DND-41 (cell line): ENCODE measurements around the gene CASP9.

Experiments
- ATAC-seq: fragments of 200-7000 bp; cut with Tn5 transposase; 3 replicates; pipeline ENCODE4 v1.9.1; 2021; ENCODE audit warnings: low read depth; ENCODE audit not compliant: insufficient read depth
- DNase-seq: peaks from one replicate; pipeline ENCODE4 v3.0.0-alpha.2; 2020
- H2AFZ ChIP-seq: 2 replicates; pipeline ENCODE4 v1.6.0; 2012; ENCODE audit warnings: low read depth, low read length
- H3K27ac ChIP-seq: 2 replicates; pipeline ENCODE4 v1.5.1; 2012; ENCODE audit warnings: low read length, inconsistent platforms
- H3K27me3 ChIP-seq: fragments of 200-600 bp; sonication (generic); 2 replicates; pipeline ENCODE4 v1.6.0; 2012; ENCODE audit warnings: low read length, mild to moderate bottlenecking, inconsistent platforms; ENCODE audit not compliant: insufficient read depth, poor library complexity
- H3K36me3 ChIP-seq: 2 replicates; pipeline ENCODE4 v1.5.1; 2012; ENCODE audit warnings: low read length, inconsistent platforms; ENCODE audit not compliant: insufficient read depth
- H3K4me1 ChIP-seq: 2 replicates; pipeline ENCODE4 v1.5.1; 2012; ENCODE audit warnings: mild to moderate bottlenecking, low read length; ENCODE audit not compliant: insufficient read depth
- H3K4me2 ChIP-seq: 2 replicates; pipeline ENCODE4 v1.6.0; 2012; ENCODE audit warnings: mild to moderate bottlenecking, moderate library complexity, low read length, inconsistent platforms; ENCODE audit not compliant: insufficient read depth
- H3K4me3 ChIP-seq, 2 experiments: fragments of 200-600 bp in 1 of 2; shearing (Covaris generic) in 1 of 2; 2 replicates each; pipeline ENCODE4 v1.5.1; 2012 to 2016; ENCODE audit warnings: inconsistent platforms in 2 of 2, low read length in 2 of 2, mild to moderate bottlenecking in 2 of 2, low read depth in 1 of 2, moderate library complexity in 1 of 2
- H3K79me2 ChIP-seq: 2 replicates; pipeline ENCODE4 v1.6.0; 2012; ENCODE audit warnings: low read length, inconsistent platforms; ENCODE audit not compliant: insufficient read depth
- H3K9ac ChIP-seq: 2 replicates; pipeline ENCODE4 v1.6.0; 2012; ENCODE audit warnings: low read depth, mild to moderate bottlenecking, inconsistent platforms, low read length, moderate library complexity
- H3K9me3 ChIP-seq: 2 replicates; pipeline ENCODE4 v1.5.1; 2012; ENCODE audit warnings: low read length, moderate library complexity, mild to moderate bottlenecking, inconsistent platforms; ENCODE audit not compliant: insufficient read depth, severe bottlenecking
- H4K20me1 ChIP-seq: 2 replicates; pipeline ENCODE4 v1.6.0; 2012; ENCODE audit warnings: low read length; ENCODE audit not compliant: insufficient read depth
- EZH2 ChIP-seq: IDR thresholded peaks from 3 replicates; pipeline ENCODE4 v1.6.1; 2012; ENCODE audit warnings: borderline replicate concordance, low read depth, mild to moderate bottlenecking, moderate library complexity, low read length, inconsistent platforms; ENCODE audit not compliant: severe bottlenecking
- TF ChIP-seq, protein P1 (sequence below): IDR thresholded peaks from 2 replicates; pipeline ENCODE4 v1.5.1; 2012; ENCODE audit warnings: borderline replicate concordance, low read length, moderate library complexity, mild to moderate bottlenecking; ENCODE audit not compliant: poor library complexity, severe bottlenecking; ENCODE audit errors: extremely low read depth

CASP9 gene

GRCh38 chr1:15449567-15449966 lies 74.4 kb downstream of the CASP9 start:
- no peak for TF ChIP-seq EZH2
- TF ChIP-seq, protein P1, sequence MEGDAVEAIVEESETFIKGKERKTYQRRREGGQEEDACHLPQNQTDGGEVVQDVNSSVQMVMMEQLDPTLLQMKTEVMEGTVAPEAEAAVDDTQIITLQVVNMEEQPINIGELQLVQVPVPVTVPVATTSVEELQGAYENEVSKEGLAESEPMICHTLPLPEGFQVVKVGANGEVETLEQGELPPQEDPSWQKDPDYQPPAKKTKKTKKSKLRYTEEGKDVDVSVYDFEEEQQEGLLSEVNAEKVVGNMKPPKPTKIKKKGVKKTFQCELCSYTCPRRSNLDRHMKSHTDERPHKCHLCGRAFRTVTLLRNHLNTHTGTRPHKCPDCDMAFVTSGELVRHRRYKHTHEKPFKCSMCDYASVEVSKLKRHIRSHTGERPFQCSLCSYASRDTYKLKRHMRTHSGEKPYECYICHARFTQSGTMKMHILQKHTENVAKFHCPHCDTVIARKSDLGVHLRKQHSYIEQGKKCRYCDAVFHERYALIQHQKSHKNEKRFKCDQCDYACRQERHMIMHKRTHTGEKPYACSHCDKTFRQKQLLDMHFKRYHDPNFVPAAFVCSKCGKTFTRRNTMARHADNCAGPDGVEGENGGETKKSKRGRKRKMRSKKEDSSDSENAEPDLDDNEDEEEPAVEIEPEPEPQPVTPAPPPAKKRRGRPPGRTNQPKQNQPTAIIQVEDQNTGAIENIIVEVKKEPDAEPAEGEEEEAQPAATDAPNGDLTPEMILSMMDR = no peak
- Histone ChIP-seq H3K36me3 (no peaks in the 10 kb centered on the region), H3K27ac (no peak overlapping the region), H3K4me3 (no peak overlapping the region), H2AFZ (no peak overlapping the region), H3K9ac (no peak overlapping the region), H3K79me2 (no peaks in the 10 kb centered on the region), H3K27me3 (no peaks in the 10 kb centered on the region), H3K9me3 (no peaks in the 10 kb centered on the region), H4K20me1 (peaks cover under 1% of the 10 kb centered on the region; the same call in 1 of the 2 replicates), H3K4me1 (no peaks in the 10 kb centered on the region), H3K4me2 (no peak overlapping the region)
- ATAC-seq (no peak), DNase-seq (no peak)

DNA sequence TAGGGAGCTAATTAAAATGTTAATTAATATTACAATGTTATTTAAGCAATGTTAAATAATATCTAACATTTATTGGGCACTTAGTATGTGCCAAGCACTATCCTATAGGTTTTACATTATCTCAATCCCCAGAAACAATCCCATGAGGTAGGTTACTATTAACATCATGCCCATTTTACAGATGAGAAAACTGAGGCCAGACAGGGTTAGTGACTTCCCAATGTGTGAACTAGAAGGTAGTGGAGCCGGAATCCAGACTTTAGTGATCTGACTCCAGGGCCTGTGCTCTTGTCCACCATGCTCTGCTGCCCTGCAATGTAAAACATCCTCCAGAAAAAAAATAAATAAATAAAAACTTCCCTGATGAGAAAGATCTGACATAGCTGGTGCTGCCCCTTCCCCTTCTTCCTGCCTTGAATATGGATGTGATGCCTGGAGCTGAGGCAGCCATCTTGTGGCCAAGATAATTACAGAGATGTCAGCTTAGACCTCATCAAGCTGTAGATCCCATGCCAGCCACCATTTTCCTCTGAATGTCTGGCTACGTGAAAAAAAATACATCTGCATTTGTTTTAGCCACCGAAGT lies 75.0 kb downstream of the CASP9 start:
- TF ChIP-seq, protein P1 = no peak
- no peak for TF ChIP-seq EZH2
- no peaks in the 10 kb centered on the region for H3K79me2 ChIP-seq
- H2AFZ ChIP-seq = no peak overlapping the region
- no peaks in the 10 kb centered on the region for H3K4me1 ChIP-seq
- ATAC-seq (no peak), DNase-seq (no peak)
- no peaks in the 10 kb centered on the region for H3K27me3 ChIP-seq
- H3K4me3 ChIP-seq = no peak overlapping the region
- H4K20me1 ChIP-seq = peaks cover 4% of the 10 kb centered on the region; the same call in 1 of the 2 replicates
- H3K9ac ChIP-seq = no peak overlapping the region
- H3K36me3 ChIP-seq = no peaks in the 10 kb centered on the region
- H3K9me3 ChIP-seq = no peaks in the 10 kb centered on the region
- no peak overlapping the region for H3K27ac ChIP-seq
- H3K4me2 ChIP-seq = no peak overlapping the region

DNA sequence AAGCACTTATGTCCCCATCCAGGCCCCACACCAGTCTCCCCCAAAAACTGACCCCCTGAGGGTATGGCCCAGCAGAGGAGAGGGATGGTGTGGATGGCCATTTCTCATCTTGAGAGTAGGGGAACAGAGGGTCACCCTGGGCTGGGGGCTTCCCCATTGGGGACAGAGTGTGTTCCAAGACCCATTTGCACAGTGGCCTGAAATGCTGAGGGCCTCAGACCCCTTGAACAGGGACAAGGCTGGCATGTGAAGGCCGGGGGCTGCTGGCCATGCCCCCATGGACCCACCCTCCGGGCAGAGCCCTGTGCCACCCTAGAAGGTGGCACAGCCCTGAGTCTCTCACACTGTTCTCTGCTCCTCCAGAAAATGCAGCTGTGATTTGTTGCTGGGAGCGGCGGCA lies 77.8 kb downstream of the CASP9 start:
- Histone ChIP-seq H3K4me2 (no peak overlapping the region), H3K27ac (no peak overlapping the region), H3K36me3 (no peaks in the 10 kb centered on the region), H3K4me3 (no peak overlapping the region), H3K9me3 (no peaks in the 10 kb centered on the region), H3K27me3 (no peaks in the 10 kb centered on the region), H2AFZ (no peak overlapping the region), H3K79me2 (no peaks in the 10 kb centered on the region), H3K4me1 (no peaks in the 10 kb centered on the region), H4K20me1 (0 out of 2 replicates have a peak, but pooled peaks cover 4% of the 10 kb centered on the region), H3K9ac (no peak overlapping the region)
- DNase-seq = no peak
- TF ChIP-seq, protein P1 = no peak
- TF ChIP-seq EZH2 = no peak
- no peak for ATAC-seq
